HG03432 (cell line): ENCODE results near the gene EPC1.

Experiments
- ATAC-seq: cut with Tn5 transposase; IDR thresholded peaks from one replicate; pipeline ENCODE4 v1.9.1; 2021; ENCODE audit warnings: mild to moderate bottlenecking, moderate library complexity; ENCODE audit not compliant: unreplicated experiment

EPC1 gene

GRCh38 chr10:32298075-32298812 lies 48.7 kb downstream of the EPC1 start:
- ATAC-seq, result no peak

GRCh38 chr10:32295027-32295426 lies 51.9 kb downstream of the EPC1 start:
- no peak for ATAC-seq

GRCh38 chr10:32293581-32293980 lies 53.4 kb downstream of the EPC1 start:
- ATAC-seq, result no peak

- no peak for ATAC-seq
These were observed 67.2 kb downstream of the EPC1 start for GRCh38 chr10:32279795-32280194.

- no peak for ATAC-seq
These were observed 73.6 kb downstream of the EPC1 start for GRCh38 chr10:32273336-32273735.

GRCh38 chr10:32271617-32272016 lies 75.3 kb downstream of the EPC1 start:
- no peak for ATAC-seq

- no peak for ATAC-seq
These were observed 77.4 kb downstream of the EPC1 start for GRCh38 chr10:32269343-32270100.

- no peak for ATAC-seq
These were observed 78.2 kb downstream of the EPC1 start for GRCh38 chr10:32268788-32269187.

- ATAC-seq, result no peak
These were observed 80.0 kb downstream of the EPC1 start for GRCh38 chr10:32266979-32267378.

- ATAC-seq, result no peak
These were observed 80.4 kb downstream of the EPC1 start for GRCh38 chr10:32266566-32266965.

- ATAC-seq, result no peak
These were observed 81.2 kb downstream of the EPC1 start for GRCh38 chr10:32265756-32266155.

GRCh38 chr10:32263300-32263699 lies 83.7 kb downstream of the EPC1 start:
- ATAC-seq, result no peak

GRCh38 chr10:32259551-32259950 lies 87.4 kb downstream of the EPC1 start:
- no peak for ATAC-seq

GRCh38 chr10:32256613-32257437 lies 90.1 kb downstream of the EPC1 start:
- peak; percentile 73 for ATAC-seq

GRCh38 chr10:32253821-32254220 lies 93.1 kb downstream of the EPC1 start:
- ATAC-seq, result no peak

- no peak for ATAC-seq
These were observed 93.7 kb downstream of the EPC1 start for GRCh38 chr10:32253276-32253675.

GRCh38 chr10:32250489-32250888 lies 96.5 kb downstream of the EPC1 start:
- ATAC-seq, result peak; percentile 82

- no peak for ATAC-seq
These were observed 100.3 kb downstream of the EPC1 start for GRCh38 chr10:32246685-32247084.

- no peak for ATAC-seq
These were observed 101.2 kb downstream of the EPC1 start for GRCh38 chr10:32245760-32246159.

- no peak for ATAC-seq
These were observed 102.3 kb downstream of the EPC1 start for GRCh38 chr10:32244421-32245207.

GRCh38 chr10:32244011-32244410 lies 102.9 kb downstream of the EPC1 start:
- no peak for ATAC-seq
